ENCODE measurements around the gene GPC6.

GRCh38 chr13:93672996-93673395, 446.4 kb downstream of the GPC6 start:
- TF ChIP-seq, protein P1, sequence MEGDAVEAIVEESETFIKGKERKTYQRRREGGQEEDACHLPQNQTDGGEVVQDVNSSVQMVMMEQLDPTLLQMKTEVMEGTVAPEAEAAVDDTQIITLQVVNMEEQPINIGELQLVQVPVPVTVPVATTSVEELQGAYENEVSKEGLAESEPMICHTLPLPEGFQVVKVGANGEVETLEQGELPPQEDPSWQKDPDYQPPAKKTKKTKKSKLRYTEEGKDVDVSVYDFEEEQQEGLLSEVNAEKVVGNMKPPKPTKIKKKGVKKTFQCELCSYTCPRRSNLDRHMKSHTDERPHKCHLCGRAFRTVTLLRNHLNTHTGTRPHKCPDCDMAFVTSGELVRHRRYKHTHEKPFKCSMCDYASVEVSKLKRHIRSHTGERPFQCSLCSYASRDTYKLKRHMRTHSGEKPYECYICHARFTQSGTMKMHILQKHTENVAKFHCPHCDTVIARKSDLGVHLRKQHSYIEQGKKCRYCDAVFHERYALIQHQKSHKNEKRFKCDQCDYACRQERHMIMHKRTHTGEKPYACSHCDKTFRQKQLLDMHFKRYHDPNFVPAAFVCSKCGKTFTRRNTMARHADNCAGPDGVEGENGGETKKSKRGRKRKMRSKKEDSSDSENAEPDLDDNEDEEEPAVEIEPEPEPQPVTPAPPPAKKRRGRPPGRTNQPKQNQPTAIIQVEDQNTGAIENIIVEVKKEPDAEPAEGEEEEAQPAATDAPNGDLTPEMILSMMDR (conservative IDR thresholded peaks at IDR 0.05; ENCODE audit: low read length): no peak
- TF ChIP-seq EZH2phosphoT487 (IDR thresholded peaks at IDR 0.05; ENCODE audit: borderline replicate concordance, low read depth, low read length): no peak

Data from OCI-LY7 (cell line).